Measurements from ENCODE around the gene NUPR1.

DNA sequence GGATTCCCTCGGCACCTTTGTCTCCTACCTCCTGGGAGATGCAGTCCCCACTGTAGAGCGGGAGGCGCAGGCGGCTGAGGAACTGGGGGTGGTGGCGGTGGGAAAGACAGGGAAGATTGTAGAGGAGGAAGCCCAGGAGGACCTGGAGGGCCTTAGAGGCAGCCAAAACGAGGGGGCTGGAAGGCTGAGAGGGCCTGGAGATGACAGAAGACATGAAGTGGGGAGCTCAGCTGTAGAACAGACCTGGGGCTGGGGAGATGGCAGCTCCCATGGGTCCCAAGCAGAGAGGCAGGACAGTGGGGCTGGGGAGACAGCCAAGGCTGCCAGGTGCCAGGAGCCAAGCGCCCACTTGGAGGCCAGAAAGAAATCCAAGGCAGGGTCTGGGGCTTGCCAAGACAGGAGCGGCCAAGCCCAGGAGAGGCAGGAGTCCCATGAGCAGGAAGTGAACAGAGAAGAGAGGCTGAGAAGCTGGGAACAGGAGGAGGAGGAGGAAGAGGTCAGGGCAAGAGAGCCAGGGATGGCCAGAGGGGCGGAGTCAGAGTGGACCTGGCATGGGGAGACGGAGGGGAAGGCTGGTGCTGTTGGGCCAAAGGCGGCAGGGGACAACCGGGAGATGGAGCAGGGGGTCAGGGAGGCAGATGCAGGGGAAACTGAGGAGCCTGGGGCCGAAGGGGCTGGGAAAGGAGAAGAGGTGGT lies 43.5 kb downstream of the NUPR1 start:
- TF ChIP-seq, protein P1, sequence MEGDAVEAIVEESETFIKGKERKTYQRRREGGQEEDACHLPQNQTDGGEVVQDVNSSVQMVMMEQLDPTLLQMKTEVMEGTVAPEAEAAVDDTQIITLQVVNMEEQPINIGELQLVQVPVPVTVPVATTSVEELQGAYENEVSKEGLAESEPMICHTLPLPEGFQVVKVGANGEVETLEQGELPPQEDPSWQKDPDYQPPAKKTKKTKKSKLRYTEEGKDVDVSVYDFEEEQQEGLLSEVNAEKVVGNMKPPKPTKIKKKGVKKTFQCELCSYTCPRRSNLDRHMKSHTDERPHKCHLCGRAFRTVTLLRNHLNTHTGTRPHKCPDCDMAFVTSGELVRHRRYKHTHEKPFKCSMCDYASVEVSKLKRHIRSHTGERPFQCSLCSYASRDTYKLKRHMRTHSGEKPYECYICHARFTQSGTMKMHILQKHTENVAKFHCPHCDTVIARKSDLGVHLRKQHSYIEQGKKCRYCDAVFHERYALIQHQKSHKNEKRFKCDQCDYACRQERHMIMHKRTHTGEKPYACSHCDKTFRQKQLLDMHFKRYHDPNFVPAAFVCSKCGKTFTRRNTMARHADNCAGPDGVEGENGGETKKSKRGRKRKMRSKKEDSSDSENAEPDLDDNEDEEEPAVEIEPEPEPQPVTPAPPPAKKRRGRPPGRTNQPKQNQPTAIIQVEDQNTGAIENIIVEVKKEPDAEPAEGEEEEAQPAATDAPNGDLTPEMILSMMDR (tag by site-specific recombination; IDR thresholded peaks at IDR 0.05), result no peak
- TF ChIP-seq, protein P2, sequence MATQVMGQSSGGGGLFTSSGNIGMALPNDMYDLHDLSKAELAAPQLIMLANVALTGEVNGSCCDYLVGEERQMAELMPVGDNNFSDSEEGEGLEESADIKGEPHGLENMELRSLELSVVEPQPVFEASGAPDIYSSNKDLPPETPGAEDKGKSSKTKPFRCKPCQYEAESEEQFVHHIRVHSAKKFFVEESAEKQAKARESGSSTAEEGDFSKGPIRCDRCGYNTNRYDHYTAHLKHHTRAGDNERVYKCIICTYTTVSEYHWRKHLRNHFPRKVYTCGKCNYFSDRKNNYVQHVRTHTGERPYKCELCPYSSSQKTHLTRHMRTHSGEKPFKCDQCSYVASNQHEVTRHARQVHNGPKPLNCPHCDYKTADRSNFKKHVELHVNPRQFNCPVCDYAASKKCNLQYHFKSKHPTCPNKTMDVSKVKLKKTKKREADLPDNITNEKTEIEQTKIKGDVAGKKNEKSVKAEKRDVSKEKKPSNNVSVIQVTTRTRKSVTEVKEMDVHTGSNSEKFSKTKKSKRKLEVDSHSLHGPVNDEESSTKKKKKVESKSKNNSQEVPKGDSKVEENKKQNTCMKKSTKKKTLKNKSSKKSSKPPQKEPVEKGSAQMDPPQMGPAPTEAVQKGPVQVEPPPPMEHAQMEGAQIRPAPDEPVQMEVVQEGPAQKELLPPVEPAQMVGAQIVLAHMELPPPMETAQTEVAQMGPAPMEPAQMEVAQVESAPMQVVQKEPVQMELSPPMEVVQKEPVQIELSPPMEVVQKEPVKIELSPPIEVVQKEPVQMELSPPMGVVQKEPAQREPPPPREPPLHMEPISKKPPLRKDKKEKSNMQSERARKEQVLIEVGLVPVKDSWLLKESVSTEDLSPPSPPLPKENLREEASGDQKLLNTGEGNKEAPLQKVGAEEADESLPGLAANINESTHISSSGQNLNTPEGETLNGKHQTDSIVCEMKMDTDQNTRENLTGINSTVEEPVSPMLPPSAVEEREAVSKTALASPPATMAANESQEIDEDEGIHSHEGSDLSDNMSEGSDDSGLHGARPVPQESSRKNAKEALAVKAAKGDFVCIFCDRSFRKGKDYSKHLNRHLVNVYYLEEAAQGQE (tag by site-specific recombination; IDR thresholded peaks at IDR 0.05), result no peak
- TF ChIP-seq HOXA7 (CRISPR knock-in tag; IDR thresholded peaks at IDR 0.05; ENCODE audit: borderline replicate concordance) (no peak), ZNF621 (tag by site-specific recombination; IDR thresholded peaks at IDR 0.05) (no peak), ZNF16 (tag by site-specific recombination; IDR thresholded peaks at IDR 0.05; ENCODE audit: low read depth) (no peak)
- TF ChIP-seq, protein P3, sequence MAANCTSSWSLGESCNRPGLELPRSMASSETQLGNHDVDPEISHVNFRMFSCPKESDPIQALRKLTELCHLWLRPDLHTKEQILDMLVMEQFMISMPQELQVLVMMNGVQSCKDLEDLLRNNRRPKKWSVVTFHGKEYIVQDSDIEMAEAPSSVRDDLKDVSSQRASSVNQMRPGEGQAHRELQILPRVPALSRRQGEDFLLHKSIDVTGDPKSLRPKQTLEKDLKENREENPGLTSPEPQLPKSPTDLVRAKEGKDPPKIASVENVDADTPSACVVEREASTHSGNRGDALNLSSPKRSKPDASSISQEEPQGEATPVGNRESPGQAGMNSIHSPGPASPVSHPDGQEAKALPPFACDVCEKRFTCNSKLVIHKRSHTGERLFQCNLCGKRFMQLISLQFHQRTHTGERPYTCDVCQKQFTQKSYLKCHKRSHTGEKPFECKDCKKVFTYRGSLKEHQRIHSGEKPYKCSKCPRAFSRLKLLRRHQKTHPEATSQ (tag by site-specific recombination; IDR thresholded peaks at IDR 0.05), result no peak

All from HEK293 (cell line).